Epithelial cell of esophagus (primary cell): ENCODE data around the gene CAPZA1.
A peak's percentile ranks its signal among the peaks of the same experiment; 100 is the strongest.

Experiments used
- DNase-seq: peaks from one replicate; pipeline ENCODE4 v3.0.0; 2010; ENCODE audit warnings: low read depth
- H3K4me3 ChIP-seq: 2 replicates; pipeline ENCODE4 v1.5.1; 2011; ENCODE audit warnings: mild to moderate bottlenecking, low read length, control low read depth
- TF ChIP-seq, protein P1 (sequence below): IDR thresholded peaks from 2 replicates; pipeline ENCODE4 v1.5.1; 2011; ENCODE audit warnings: low read depth, mild to moderate bottlenecking, low read length, control low read depth, inconsistent platforms; ENCODE audit not compliant: insufficient read depth; ENCODE audit errors: missing control alignments

Gene CAPZA1

GRCh38 chr1:112619518-112620376 is at the start of gene CAPZA1:
Gene CAPZA1 (plus strand): TSS chr1:112619832. CDS start chr1:112619845, 13 bp downstream.
- H3K4me3 ChIP-seq: peak within 1 kb of the TSS; percentile 100
- TF ChIP-seq, protein P1, sequence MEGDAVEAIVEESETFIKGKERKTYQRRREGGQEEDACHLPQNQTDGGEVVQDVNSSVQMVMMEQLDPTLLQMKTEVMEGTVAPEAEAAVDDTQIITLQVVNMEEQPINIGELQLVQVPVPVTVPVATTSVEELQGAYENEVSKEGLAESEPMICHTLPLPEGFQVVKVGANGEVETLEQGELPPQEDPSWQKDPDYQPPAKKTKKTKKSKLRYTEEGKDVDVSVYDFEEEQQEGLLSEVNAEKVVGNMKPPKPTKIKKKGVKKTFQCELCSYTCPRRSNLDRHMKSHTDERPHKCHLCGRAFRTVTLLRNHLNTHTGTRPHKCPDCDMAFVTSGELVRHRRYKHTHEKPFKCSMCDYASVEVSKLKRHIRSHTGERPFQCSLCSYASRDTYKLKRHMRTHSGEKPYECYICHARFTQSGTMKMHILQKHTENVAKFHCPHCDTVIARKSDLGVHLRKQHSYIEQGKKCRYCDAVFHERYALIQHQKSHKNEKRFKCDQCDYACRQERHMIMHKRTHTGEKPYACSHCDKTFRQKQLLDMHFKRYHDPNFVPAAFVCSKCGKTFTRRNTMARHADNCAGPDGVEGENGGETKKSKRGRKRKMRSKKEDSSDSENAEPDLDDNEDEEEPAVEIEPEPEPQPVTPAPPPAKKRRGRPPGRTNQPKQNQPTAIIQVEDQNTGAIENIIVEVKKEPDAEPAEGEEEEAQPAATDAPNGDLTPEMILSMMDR: no peak
- DNase-seq: peak; percentile 97

DNA sequence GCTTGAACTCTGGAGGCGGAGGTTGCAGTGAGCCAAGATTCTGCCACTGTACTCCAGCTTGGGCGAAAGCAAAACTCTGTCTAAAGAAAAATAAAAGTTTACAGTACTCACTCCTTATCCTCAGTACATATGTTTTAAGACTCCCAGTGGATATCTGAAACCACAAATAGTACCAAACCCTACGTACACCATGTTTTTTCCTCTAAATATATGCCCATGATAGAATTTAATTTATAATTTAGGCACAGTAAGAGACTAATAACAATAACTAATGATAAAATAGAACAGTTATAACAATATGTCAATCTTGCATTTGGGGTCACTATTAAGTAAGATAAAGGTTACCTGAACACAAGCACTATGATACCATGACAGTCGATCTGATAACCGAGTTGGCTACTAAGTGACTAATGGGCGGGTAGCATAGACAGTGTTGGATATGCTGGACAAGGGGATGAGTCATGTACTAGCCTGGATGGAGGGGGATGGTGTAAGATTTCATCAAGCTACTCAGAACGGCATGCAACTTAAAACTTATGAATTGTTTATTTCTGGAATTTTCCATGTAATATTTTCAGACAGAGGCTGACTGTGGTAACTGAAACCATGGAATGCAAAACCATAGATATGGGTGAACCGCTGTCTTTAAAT is 44.4 kb upstream of the CAPZA1 start:
- no peak overlapping the region for H3K4me3 ChIP-seq
- TF ChIP-seq, protein P1: no peak
- peak; percentile 78 for DNase-seq

- TF ChIP-seq, protein P1: no peak
- DNase-seq: no peak
- no peak overlapping the region for H3K4me3 ChIP-seq
Observed at GRCh38 chr1:112576240-112576639, 43.4 kb upstream of the CAPZA1 start.

DNA sequence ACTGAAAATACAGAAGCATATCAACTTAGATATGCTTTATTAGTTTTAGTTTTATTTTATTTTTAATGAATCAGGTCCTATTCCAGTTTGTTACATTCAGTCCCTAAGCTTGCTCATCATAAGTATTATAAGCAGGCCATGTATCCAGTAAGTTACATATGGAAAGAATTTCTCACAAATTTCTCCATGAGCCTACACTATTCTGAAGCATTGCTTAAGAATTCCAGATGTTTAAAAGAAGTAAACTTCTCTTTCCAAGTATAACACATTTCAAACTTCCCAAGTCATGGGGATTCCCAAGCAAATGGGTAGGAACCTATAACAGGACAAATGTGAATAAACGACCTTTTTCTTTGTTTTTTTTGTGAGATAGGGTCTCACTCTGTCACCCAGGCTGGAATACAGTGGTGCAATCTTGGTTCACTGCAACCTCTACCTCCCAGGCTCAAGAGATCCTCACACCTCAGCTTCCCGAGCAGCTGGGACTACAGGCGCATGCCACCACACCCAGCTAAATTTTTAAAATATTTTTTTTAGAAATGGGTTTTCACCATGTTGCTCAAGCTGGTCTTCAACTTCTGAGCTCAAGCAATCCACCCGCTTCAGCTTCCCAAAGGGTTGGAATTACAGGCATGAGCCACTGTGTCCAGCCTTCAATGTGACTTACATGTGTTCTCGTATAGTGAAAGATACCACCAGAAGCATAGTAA is 39.7 kb upstream of the CAPZA1 start:
- H3K4me3 ChIP-seq: no peak overlapping the region
- no peak for DNase-seq
- TF ChIP-seq, protein P1: no peak

DNA sequence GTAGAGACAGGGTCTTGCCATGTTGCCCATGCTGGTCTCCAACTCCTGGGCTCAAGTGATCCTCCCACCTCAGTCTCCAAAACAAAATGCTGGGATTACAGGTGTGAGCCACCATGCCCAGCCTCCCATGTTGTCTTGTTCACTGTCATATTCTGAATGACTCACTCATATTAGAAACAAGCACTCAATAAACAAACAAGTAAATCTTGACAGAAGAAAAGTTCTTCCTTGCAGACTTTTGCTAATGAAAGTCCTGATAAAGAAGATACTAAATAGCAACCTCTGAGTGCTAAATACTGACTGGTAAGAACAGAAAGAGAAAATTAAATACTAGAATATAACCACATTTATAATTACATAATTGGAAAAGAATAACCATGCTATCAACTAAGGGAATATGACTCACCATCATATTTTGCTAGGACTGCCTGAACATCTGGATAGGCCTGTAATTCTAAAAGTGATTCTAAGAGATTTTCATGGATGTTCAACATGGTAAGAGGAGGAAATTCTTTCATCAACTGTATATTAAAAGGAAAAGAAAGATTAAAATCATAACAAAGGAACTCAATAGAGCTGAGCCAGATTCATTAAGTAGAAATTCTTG is 37.9 kb upstream of the CAPZA1 start:
- TF ChIP-seq, protein P1: no peak
- DNase-seq: peak; percentile 49
- no peak overlapping the region for H3K4me3 ChIP-seq

DNA sequence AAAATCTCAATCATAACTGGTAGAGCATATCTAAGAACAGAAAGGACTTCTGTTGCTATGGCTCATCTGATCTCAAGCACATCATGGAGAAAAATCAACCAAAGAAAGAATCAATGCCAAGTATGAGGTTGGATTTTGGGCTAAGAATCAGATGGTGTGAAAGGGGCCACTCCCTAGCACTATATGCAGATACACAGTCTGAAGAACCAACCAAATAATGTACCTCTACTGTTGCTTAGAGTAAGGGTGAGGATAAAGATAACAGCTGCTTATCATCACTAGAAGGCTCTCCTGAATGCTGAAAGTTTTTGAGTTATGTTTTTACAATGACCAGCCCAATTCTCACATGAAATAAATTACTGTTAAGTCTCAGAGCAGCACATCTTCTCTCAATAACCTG is 36.3 kb upstream of the CAPZA1 start:
- TF ChIP-seq, protein P1: no peak
- DNase-seq: no peak
- H3K4me3 ChIP-seq: no peak overlapping the region
